SK-N-SH treated with all-trans-retinoic acid at 6 μM for 48 hours (cell line): ENCODE results near the gene ATXN7.

Experiments used
- CSRNP3 ChIP-seq: fragments of 250-450 bp; sonication (Bioruptor Pico); IDR thresholded peaks from 2 replicates; pipeline ENCODE4 v1.5.1; 2021; ENCODE audit warnings: mild to moderate bottlenecking, moderate library complexity
- ESRRG ChIP-seq: fragments of 250-450 bp; sonication (Bioruptor Pico); IDR thresholded peaks from 2 replicates; pipeline ENCODE4 v1.6.1; 2021; ENCODE audit warnings: mild to moderate bottlenecking
- ISL1 ChIP-seq: fragments of 250-450 bp; sonication (Bioruptor Pico); IDR thresholded peaks from 2 replicates; pipeline ENCODE4 v2.1.2; 2022; ENCODE audit warnings: mild to moderate bottlenecking, moderate library complexity
- OSR1 ChIP-seq: fragments of 250-450 bp; sonication (Bioruptor Pico); IDR thresholded peaks from 2 replicates; pipeline ENCODE4 v1.8.0; 2022; ENCODE audit warnings: moderate library complexity, mild to moderate bottlenecking, inconsistent platforms
- ZFP3 ChIP-seq: fragments of 250-450 bp; sonication (Bioruptor Pico); IDR thresholded peaks from 2 replicates; pipeline ENCODE4 v1.5.0; 2020; ENCODE audit warnings: mild to moderate bottlenecking, moderate library complexity
- ZNF70 ChIP-seq: fragments of 450-650 bp; formaldehyde crosslinking; IDR thresholded peaks from 2 replicates; pipeline ENCODE4 v1.5.0; 2020; ENCODE audit warnings: mild to moderate bottlenecking, moderate library complexity

GRCh38 chr3:63977893-63978292, 114.2 kb downstream of the ATXN7 start:
- TF ChIP-seq CSRNP3 (no peak), ZFP3 (CRISPR knock-in tag) (no peak), ZNF70 (no peak), OSR1 (CRISPR knock-in tag) (no peak), ESRRG (no peak), ISL1 (CRISPR knock-in tag) (no peak)
